CD4-positive, alpha-beta T cell treated with Interleukin-12 subunit alpha and Interleukin-12 subunit beta, for 1 hour (primary cell): ENCODE results near the gene CYB5D1.
"Not testable (repeated sequence)": the region's sequence is repeated elsewhere in the genome, so short reads cannot be mapped to it uniquely, and the experiment has no call there.

Source experiments
- DNase-seq: peaks from one replicate; pipeline ENCODE4 v3.0.0-alpha.2; 2020

The CYB5D1 gene

DNA sequence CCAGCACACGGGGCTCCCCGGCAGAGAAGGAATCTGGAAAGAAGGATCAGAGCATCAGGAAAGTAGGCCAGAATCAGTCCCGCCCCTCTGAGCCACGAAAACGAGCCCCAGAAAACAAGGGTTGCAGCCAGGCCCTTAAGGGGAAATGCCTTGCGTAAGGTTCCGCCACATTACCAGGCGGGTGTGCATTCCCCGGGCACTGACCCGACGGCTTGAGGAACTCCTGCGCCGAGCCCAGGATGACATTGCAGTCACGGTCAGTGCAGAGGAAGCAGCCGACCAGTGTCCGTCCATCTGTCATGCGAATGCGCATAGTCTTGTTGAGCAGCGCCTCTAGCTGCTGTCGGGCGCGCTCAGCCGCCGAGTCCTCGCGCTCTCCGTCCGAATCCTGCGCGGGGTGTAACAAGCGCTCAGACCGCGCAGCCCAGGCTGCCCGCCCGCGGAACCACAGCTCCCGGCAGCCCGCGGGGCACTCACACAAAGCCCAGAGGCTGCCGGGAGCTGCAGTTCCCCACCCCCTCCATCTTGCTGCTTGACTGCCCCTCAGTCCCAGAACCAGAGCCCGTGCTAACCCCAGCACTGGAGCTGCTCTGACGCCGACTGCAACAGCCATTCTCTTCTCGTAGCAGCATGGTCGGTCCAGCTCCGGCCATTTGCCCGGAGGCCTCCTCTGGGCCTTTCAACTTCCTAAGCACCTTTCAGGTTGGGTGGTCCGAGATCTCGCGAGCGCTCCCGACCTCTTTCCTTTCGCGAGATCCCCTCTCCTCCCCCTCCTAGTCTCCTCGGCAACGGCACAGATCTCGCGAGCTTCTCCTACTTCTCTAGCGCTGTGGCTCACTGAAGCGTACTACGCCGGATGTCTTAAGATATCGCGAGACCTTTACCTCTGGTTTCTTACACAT lies 741 bp upstream of the CYB5D1 start, which contains the start of gene NAA38:
NAA38 (minus strand) TSS at position 749 of the 902 bp plus-strand sequence; CDS start at position 653, 96 bp downstream.
- peak; percentile 97 for DNase-seq

DNA sequence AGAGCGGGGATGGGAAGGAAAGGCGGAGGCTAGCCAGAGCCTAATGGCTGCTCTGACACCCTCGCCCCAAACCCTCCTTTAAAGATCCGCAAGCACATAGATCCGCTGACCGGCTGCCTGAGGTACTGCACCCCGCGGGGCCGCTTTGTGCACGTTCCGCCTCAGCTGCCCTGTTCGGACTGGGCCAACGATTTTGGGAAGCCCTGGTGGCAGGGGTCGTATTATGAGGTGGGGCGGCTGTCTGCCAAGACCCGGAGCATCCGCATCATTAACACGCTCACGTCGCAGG lies 663 bp downstream of the CYB5D1 start:
- peak; percentile 56 for DNase-seq

DNA sequence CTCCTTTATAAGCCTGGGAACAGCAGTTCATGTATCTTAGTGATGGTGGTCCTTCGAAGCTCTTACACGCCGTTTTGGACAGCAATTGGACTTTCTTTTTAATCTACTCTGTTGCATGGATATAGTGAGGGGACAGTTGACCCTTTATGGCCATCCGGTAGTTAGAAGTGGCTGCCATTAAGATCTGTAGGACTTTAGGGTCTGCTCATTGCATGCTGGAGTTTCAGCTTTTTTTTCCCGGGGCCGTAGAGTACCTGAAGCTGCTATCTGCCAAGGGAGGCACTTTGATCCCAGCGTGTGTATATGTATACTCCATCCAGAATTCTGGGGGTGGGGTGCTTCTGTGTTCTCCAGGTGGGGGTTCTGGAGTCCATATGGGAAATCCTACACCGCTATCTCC lies 1.2 kb downstream of the CYB5D1 start:
- DNase-seq: no peak

DNA sequence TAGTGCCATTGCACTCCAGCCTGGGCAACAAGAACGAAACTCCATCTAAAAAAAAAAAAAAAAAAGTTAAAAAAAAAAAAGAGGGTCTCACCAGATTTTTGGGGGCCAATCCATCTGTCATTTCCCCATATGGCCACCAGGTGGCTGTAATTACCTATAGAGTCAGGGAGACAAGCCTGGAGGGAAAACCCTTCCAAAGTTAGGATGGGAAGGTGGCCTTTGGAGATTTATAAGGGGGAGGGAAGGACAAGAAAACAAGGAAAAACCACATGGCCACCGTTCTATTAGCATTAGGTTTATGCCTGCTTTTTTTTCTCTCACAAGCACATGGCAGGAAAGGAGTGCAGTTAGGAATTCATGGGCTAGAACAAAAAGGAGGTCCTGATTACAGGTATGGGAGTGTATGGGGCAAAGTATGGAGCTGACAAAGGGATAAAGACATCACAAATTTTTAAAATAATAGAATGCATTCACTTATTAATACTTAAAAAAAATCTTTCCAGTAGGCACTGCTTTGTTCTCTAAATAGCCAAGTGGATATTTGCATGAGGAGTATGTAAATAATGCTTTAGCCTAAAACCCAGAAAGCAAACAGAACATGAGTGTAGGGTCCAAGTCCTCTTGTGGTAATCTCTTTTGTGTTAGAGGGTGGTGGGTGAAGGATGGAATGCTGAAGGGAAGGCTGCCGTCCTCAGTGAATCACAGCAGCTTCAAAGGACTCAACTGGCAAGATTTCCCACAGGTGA lies 5.1 kb downstream of the CYB5D1 start:
- DNase-seq: peak; percentile 67

DNA sequence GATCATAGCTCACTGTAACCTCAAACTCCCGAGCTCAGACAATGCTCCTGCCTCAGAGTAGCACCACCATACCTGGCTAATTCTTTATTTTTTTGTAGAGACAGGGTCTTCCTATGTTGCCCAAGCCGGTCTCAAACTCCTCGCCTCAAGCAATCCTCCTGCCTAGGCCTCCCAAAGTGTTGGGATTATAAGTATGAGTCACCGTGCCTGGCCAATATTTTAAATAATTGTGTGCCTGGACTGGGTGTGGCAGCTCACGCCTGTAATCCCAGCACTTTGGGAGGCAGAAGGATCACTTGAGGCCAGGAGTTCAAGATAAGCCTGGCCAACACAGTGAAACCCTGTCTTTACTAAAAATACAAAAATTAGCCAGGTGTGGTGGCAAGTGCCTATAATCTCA lies 6.6 kb downstream of the CYB5D1 start:
- DNase-seq: not testable (repeated sequence)

DNA sequence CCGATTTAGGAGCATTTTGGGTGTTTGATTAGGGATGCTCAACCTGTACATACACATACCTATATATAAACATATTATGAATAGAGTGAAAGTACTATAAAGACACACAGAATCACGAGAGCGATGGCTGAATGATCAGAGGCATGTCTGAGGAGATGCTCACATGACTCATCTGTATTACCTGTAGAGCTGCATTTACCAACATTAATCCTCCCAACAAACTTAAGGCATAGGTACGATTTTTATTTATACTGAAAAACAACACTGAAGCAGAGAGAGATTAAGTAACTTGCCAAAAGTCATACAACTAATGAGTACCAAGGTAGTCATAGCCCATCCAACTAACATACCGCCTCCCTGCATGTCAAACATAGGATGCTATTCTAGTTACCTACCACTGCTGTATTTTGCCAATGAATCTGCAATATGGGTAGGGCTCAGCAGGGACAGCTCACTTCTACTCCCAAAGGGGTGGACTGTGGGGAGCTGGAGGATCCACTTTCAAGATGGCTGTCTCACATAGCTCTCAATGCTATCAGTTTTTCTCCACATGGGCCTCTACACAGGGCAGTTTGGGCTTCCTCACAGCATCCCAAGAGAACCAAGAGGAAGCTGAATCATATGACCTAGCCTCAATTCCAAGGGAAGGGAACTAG lies 7.3 kb downstream of the CYB5D1 start:
- DNase-seq: no peak

DNA sequence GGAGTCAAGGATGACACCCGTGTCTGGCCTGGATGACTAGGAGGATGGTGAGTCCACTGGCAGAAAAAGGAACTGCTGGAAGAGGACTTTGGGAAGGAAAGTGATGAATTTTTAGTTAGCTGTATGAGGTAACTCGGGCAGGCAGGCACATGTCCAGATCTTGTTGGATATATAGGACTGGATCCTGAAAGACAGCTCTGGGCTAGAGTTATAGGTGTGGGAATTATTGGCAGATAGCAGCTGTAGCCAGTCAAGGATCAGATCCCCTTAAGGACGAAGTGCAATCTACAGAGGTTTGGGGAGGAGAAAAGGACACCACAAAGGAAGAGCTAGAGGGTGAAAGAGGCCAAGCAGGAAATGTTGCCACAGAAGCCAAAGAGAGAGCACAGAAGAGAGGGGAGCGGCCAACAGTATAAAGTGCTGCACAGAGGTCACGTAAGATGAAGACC lies 10.1 kb downstream of the CYB5D1 start:
- peak; percentile 35 for DNase-seq

GRCh38 chr17:7873051-7873450 lies 15.2 kb downstream of the CYB5D1 start:
- no peak for DNase-seq

DNA sequence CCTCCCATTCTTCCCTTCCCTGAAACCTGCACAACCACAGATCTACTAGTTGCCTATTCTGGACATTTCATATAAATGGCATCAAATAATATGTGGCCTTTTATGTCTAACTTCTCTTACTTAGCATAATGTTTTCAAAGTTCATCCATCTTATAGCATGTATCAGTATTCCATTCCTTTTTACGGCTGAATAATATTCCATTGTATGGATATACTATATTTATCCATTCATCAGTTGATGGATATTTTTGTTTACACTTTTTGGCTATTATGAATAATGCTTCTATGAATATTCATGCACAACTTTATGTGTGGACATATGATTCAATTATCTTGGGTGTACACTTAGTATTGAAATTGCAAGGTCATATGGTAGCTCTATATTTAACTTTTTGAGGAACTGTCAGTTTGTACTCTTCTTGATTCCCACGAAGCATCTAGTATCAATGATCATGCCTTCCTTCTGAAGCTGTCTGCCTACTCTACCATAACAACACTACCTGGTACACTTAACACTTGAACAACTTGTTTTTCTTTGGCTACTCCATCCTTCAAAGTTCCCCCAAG lies 18.1 kb downstream of the CYB5D1 start:
- DNase-seq: no peak

- no peak for DNase-seq
Observed at GRCh38 chr17:7878234-7878633, 20.4 kb downstream of the CYB5D1 start.

GRCh38 chr17:7880076-7880868 lies 22.5 kb downstream of the CYB5D1 start:
- DNase-seq: no peak

DNA sequence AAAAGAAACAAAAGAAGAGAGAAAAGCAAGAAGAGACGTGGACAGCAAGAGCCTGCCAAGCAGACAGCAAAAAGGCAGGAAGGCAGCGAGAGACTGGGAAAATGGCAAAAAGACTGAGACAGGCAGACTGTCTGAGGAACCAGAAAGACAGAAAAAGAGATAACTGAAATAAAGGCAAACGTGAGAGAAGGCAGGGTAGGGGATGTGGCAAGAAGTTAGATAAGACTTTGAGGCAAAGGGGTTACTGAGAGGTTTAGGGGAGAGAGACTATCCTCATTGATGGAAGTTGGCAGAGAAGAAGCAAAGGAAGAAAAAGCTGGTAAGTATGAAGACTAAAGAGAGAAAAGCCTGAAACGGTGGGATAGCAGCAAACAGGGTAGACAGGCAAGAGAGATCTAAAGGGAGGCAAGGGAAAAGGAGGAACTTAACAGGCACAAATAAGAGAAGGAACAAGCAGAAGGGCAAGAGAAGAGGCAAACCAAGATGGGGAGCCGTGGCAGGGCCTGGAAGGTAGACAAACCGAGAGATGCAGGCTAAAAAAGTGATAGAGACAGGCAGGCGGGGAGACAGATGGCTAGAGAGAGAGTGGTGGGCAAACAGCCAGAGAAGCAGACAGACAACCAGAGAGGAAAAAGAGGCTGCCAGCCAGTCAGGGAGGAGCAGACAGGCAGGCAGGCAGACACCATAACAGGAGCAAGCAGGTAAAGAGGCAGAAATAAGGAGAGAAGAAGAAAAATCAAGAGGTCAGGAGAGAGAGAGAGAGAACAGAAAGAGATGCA lies 23.7 kb downstream of the CYB5D1 start:
- DNase-seq: no peak

GRCh38 chr17:7882068-7882467 lies 24.3 kb downstream of the CYB5D1 start:
- DNase-seq: no peak

DNA sequence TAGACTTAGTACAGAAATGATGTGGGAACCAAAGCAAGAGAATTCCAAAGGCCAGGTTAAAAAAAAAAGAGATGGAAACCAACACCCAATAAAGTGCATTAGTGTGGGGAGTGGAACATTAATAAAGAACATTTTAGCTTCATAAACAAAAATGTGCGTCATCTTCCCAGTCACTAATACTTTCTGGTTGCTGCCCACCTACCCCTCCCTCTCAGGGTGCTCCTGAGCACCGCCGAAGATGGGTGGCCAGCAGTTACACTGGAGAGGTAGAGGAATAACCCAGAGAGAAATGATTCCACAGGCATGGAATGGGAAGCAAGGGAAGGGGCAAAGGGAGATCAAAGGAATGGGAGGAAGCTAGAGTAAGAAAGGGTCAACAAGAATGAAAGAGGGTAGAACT lies 24.8 kb downstream of the CYB5D1 start:
- DNase-seq: no peak

DNA sequence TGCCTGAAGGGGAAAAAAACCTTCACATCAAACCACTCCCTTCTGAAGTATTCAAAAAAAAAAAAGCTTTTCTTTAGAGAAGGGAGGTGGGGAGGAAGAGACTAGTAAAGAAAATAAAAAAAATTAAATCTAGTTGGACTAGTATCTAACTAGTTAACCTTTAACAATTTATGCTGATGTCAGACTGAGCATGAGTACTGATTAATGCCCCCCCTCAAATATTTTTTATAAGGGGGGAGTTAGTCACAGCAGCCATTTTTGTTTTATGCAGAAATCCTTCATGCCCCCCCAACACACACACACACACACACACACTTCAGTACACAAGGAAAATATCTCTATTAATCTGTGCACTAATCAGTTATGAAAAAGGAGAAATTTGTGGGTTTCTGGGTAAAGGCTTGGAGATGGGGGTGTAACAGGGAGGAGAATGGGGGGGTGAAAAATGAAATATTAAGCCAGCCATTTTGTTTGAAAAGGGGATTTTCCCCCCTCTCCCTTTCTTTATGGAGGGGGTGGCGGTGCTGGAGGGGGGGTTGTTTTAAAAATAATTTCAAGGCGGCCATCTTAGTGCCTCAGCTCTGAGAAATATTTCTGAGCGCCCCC lies 26.1 kb downstream of the CYB5D1 start:
- DNase-seq: peak; percentile 74

DNA sequence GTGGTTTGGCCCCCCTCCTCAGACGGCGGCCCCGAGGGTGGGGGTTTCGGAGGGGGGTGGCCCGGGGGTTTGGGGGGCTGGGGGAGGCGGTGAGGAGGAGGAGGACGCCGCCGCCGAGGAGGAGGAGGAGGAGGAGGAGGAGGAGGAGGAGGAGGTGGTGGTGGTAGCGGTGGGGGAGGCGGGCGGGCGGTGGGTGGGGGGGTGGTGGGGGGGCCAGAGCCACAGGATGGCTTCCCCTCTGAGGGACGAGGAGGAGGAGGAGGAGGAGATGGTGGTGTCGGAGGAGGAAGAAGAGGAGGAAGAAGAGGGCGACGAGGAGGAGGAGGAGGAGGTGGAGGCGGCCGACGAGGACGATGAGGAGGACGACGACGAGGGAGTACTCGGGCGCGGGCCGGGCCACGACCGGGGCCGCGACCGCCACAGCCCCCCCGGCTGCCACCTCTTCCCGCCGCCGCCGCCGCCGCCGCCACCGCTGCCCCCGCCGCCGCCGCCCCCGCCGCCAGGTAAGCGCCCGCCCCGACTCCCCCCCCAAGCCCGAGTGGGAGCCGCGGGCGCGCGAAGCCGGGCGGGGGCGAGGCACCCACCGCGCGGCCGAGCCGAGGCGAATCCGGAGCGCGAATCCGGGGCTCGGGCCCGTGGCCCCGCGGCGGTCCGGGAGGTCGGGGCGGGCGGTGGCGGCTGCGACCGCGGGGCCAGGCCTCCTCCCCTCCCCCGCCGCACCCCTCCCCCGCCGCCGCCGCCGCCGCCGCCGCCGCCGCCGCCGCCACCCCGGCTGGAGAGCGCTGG lies 27.0 kb downstream of the CYB5D1 start:
- DNase-seq: peak; percentile 56

GRCh38 chr17:7885367-7886226 lies 27.8 kb downstream of the CYB5D1 start:
- DNase-seq: peak; percentile 62

DNA sequence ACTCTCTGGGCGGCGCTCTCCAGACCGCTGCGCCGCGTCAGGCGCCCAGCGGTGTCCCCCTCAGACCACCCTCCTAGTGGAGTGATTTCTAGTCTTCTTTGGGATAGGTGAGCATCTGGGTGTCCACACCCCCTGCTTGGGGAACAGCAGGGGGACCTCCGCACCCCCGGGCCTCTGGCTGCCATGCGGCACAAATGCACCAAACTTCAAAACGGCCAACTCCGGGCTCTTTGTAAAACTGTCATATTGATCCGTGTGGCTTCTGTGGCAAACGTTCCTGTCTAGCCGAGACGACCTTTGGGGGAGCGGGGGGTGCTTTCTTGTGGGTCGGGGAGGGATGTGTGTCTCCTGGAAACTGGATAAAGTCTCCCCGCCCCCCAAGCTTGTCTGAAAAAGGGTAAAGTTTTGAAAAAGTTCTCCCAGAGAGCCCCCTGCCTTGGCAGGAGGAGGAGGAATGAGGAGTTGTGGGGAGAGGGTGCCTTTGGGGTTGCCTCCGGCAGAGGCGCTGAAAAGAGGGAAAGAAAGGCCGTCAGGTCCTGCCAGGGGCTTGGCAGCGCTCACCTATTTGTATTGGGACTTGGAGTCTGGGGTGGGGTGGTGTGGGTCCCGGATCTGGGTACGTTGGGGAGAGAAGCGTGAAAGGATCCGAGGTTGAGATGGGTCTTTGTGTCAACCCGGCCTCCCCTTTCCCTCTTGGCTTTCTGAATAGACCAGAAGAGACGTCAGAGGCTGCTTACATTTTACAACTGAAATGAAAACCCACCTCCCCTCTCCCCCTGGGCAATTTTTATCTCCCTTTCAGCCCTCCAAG lies 28.6 kb downstream of the CYB5D1 start:
- DNase-seq: peak; percentile 78
